Stimulated activated CD8-positive, alpha-beta memory T cell treated with anti-CD3 and anti-CD28 coated beads, Interleukin-4, amount 100 ng/mL, for 24 hours (primary cell): Measurements from ENCODE around the gene CCN5.

ENCODE experiments used
- DNase-seq: peaks from one replicate; pipeline ENCODE4 v3.0.0-alpha.2; 2020; ENCODE audit warnings: low read depth

The CCN5 gene

DNA sequence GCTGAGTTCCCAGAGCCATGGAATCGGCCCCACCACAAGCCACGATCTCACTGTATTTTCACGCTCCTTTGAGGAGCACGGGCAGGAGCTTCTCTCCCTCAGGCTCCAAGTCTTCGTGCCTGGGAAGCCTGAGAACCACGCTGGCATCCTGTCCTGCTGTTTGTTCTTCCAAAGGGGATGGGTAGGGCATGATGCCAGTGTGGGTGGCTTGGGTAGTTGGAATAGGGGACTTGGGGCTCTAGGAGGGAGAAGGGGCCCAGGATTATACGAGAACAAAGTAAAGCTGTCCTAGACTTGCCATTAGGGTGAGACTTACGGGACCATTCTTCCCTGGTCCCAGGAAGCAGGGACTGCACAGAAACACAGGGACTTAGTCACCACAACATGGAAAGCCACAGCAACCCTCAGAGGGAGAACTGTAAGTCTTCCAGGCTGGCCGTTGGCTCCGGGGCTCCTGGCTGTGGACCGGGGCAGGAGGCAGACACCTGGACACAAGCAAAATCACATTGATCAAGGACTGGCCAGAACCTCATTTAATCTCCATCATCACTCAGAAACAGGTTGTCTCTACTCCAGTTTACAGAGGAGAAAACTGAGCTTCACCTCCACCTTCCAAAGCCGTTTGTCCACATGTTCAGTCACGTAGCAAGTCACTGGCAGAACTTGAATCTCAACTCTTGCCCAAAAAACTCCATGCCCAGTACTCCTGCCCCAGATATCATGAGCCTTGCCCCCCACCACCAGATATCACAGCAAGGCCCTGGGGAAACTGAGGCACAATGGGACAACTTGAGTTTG lies 1.3 kb downstream of the CCN5 start:
- DNase-seq = no peak

DNA sequence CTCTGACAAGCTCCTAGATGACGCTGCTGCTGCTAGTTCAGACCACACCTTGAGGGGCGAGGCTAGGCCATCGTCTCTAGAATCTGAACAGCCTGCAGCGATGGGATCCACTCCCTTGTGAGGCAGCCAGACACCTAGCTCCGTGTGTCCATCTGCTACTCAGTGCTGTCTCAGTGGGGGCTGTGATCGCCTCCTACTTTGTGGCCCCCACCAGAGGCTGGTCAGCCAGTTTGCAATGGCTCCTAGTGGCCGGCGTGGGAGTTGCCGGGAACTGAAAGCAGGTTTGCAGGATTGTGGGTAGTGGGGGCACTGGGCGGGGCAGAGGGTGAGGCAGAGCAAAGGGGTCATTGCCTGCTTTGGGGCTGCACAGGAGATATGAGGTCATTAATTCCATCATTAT lies 2.8 kb downstream of the CCN5 start:
- DNase-seq = no peak

DNA sequence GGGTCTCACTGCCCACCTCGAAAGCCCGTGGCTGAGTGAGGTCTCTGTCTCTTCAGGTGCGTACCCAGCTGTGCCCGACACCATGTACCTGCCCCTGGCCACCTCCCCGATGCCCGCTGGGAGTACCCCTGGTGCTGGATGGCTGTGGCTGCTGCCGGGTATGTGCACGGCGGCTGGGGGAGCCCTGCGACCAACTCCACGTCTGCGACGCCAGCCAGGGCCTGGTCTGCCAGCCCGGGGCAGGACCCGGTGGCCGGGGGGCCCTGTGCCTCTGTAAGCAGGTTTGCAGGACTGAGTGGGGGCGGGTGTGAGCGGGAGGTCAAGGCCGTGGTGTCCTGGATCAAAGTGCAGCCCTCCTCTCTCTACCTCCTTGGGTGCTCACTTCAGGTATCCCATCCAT lies 4.7 kb downstream of the CCN5 start:
- no peak for DNase-seq

DNA sequence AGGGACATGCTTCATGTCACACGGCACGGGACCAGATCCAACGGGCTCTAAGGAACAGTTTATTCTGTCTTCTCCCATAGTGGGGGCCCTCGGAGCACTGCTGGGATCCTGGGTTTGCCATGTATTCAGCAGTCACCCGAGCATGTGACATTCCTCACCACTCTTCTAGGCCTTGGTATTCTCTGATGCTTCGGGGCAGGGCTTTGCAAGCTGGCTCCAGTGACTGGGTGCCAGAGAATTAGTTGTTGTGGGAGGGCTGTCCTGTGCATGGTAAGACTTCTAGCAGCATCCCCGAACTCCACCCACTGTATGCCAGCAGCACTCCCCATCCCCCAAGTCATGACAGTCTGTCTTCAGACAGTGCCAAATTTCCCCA lies 5.4 kb downstream of the CCN5 start:
- DNase-seq = no peak

DNA sequence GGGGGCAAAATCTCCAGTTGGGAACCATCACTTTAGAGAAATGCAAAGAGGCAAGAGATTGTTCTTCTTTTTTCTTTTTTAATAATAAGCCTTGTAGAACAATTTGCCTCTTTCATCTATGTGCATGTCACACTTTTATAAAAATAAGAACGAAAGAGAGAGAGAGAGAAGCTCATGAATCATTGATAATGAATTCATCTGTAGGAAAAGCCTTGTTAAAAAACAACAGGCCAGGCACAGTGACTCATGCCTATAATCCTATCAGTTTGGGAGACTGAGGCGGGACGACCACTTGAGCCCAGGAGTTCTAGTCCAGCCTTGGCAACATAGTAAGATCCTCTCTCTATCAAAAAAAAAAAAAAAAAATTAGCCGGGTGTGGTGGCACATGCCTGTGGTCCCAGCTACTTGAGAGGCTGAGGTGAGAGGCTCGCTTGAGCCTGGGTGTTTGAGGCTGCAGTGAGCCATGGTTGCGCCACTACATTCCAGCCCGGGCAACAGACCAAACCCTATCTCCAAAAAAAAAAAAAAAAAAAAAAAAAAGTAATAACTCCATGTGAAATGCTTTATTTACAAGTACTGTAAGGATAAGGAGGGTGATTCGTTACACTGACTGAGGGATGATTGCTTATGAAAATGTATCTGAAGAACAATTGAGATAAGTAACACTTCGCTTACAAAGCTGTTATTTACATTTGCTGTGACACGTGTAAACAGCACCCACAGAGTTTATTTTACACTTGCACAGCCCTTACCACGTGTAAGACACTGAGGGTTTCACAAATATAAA lies 6.0 kb downstream of the CCN5 start:
- no peak for DNase-seq

DNA sequence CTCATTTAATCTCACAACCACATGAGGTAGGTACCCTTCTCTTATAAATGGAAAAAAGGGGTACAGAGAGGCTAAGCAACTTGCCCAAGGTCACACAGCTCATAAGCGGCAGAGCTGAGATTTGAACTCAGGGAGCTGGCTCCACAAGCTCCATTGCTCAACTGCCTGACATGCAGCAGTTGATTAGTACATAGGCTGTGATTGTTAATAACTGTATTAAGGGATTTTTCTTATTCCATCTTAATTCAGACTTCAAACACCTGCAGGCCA lies 6.6 kb downstream of the CCN5 start:
- no peak for DNase-seq

DNA sequence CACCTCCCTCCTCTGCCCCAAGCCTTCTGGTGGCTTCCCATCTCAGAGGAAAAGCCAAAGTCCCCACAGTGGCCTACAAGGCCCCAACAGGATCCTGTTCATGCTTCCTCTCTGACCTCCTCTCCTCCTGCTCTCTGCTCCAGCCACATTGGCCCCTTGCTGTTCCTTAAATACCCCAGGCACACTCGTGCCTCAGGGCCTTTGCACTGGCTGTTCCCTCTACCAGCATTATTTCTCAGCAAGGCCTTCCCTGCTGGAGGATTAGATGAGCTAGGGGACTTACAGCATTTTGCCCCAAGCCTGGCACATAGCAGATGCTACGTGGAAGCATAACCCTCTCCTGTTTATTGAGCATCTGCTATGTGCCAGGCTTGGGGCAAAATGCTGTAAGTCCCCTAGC lies 7.8 kb downstream of the CCN5 start:
- DNase-seq = no peak

DNA sequence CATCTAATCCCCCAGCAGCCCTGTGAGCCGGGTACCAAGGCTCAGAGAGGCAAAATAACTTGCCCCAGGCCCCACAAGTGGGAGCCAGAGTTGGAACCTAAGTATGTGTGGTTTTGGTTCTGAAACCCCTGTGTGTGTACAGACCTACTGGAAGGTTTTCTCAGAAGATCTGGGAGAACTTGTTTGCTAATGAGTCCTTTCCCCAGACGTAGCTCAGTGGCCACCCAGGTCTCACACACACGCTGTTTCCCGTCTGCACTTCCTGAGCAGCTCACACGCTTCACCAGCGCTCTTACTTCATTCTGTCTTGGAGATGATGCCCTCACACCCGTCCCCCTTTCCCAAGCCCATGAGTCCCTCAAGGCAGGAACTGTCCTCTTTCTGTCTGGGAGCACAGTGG lies 8.2 kb downstream of the CCN5 start:
- no peak for DNase-seq

DNA sequence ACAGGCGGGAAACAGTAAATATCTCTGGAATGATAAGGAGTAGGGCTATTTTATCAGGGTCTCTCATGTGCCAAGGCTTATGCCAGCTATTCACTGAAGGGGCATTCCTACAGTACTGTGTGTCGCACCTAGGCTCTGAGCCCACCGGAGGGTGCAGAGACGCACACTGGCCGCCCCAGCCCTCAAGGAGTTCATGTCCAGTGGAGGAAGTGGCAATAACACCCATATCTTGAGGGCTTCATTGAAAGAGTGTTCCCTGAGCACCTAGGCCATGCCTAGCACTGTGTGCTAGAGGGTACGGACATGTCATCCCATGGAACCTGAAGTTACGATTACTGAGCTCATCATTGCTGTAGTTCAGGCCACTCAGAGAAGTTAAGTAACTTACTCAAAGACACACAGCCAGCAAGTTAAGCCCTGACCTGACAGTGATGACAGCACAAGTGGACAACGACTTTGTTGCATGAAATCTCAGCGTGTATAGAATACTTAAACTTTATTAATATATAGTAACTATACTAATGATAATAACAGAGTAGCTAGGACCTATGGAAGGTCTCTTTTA lies 8.7 kb downstream of the CCN5 start:
- no peak for DNase-seq

DNA sequence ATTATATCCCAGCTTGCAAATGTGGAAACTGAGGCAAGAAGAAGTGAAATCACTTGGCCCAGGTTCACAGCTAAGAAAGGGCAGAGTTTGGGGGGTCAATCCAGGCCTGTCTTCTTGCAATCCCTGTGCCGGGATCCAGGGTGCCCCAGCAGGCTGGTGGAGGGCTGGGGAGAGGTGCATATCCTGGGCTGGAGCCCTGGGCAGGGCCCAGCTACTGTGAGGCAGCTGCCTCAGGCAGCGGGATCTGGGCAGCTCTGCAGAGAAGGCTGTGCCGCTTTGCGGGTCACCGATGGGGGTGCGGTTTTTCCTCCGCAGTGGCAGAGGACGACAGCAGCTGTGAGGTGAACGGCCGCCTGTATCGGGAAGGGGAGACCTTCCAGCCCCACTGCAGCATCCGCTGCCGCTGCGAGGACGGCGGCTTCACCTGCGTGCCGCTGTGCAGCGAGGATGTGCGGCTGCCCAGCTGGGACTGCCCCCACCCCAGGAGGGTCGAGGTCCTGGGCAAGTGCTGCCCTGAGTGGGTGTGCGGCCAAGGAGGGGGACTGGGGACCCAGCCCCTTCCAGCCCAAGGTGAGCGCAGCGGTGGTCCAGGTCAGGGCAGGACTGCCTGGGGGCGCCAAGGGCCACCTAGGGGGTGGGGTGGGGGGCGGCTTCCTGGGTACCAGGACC lies 9.4 kb downstream of the CCN5 start:
- DNase-seq = no peak

DNA sequence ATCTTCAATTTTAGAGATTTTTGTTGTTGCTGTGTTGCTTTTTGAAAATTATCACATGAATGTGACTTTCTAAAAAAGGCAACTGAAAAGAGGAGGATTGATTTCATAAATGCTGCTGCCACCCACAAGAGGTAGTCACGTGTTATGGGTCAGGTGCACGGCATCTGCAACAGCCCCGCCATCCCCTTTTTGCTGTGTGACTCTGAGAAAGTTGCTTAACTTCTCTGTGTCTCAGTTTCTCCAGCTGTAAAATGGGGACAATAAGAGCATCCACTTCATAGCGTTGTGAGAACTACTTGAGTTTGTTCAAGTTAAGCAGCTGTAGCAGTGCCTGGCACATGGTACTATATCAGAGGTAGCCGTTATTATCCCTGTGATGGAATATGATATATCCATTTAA lies 10.7 kb downstream of the CCN5 start:
- DNase-seq = no peak

DNA sequence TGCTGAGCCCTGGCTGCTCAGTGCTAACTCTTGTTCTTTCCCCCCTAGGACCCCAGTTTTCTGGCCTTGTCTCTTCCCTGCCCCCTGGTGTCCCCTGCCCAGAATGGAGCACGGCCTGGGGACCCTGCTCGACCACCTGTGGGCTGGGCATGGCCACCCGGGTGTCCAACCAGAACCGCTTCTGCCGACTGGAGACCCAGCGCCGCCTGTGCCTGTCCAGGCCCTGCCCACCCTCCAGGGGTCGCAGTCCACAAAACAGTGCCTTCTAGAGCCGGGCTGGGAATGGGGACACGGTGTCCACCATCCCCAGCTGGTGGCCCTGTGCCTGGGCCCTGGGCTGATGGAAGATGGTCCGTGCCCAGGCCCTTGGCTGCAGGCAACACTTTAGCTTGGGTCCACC lies 11.9 kb downstream of the CCN5 start:
- DNase-seq = no peak

DNA sequence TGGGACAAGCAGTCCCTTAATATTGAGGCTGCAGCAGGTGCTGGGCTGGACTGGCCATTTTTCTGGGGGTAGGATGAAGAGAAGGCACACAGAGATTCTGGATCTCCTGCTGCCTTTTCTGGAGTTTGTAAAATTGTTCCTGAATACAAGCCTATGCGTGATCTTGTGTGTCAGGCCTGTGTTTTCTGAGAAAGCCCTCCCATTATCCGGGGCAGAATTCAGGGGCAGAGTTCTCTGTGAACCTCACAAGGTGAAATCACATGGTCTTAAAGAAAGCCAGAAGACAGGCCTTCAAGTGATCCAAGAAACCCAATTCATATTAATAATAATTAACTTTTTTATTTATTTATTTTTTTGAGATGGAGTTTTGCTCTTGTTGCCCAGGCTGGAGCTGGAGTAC lies 12.5 kb downstream of the CCN5 start:
- no peak for DNase-seq

DNA sequence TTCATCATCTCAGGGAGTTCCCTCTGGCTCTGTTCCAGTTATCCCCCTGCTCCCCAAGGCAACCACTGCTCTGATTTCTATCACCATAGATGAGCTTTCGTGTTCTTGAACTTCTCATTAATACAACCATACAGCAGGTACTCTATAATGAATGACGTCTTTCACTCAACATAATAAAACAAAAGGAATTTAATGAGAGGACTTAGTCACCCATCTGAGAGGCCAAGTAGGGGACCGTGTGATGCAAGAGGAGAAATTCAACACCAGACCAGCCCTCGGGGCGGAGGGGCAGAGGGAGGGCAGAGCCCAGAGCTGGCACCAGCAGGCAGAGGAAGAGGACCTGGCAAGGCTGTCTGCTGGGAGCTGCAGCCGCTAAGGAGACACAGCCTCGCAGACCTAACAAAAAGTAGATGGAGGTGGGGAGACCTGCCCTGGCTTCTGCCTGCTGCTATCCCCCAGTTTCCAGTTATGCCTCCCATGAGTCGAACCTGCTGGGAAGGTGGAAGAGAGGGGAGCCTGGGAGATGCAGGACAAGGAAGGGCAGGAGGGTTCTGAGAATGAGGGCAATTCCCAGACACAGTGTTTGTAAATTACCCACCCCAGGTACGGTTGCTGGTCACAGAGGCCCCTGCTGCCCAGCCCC lies 13.8 kb downstream of the CCN5 start:
- DNase-seq = no peak

DNA sequence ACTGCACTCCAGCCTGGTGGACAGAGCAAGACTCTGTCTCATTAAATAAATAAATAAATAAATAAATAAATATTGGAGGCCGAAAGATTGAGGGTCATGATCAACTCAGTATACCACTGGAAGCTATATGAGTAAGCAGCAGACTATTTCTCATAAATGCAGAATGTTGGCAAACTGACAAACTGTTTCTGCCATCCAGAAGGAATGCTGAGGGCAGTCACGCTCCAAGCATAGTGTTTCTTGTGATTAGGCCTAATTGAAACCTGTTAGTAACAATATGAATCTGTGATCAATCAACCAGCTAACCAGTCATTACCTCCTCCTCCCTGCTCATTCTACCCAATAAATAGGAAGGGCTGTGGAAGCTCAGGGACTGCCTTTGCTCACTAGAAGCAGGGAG lies 15.3 kb downstream of the CCN5 start:
- no peak for DNase-seq

DNA sequence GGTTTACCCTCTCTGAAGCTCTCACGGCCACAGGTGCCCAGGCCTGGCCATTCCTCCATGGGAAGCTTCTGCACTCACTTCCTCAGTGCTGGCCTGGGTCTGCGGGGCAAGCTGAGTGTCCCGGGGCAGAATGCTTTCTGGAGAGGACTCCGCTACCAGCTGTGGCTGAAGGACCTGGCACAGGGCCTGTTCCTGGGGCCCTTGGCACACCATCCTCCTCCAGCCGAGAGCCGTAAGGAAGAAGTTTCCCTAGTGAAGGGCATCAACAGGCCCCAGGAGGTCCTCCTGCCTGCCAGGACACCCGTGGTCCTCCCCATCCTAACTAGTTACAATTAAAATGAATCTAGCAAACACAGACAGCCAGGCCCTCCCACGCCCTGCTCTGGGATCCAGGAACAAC lies 16.5 kb downstream of the CCN5 start:
- DNase-seq = no peak

DNA sequence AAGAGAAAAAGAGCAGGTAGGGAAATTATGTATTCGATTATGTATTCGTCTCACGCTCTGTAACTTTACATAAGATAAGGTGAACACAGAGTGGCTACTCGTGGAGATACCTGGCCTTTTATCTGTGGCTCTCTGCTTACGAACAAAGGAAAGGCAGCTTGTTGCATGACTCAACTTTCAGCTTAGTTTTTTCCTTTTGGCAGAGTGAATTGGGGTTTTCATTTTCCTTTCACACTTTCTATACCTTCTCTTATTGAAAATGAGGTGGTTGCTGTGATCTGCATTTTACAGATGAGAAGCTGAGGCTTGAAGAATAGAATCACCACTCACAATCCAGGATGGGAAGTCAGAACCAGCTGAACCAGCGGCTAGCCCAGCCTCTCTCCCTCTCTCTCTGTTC lies 17.2 kb downstream of the CCN5 start:
- no peak for DNase-seq

DNA sequence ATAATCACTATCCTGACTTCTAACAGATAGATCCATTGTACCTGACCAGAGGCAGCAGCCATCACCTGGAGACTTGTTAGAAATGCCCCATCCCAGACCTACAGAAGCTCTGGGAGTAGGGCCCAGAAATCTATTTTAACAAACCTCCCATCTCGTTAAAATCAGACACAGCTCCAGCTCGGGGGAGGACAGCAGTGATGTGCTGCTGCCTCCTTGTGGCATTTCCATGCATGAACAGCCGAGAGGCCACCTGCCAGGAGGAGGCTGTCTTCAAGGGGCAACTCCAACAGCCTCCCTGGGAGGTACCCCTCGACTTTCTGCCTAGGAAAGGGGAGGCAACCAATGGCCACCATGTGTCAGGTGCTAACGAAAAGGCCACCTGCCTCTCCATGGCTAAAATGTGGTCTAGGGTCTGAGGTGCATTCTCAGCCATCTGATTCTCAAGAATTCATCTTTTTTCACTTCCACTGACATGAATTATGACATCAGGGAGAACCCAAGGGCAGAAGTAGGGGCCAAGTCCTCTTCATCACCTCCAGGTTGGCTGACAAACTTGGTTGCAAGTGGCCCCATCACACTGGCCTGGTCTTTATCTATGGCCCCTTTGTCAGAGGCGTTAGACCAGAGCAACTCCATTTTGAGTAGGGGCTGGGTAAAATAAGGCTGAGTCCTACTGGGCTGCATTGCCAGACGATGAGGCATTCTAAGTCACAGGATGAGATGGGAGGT lies 18.3 kb downstream of the CCN5 start:
- peak; percentile 28 for DNase-seq

DNA sequence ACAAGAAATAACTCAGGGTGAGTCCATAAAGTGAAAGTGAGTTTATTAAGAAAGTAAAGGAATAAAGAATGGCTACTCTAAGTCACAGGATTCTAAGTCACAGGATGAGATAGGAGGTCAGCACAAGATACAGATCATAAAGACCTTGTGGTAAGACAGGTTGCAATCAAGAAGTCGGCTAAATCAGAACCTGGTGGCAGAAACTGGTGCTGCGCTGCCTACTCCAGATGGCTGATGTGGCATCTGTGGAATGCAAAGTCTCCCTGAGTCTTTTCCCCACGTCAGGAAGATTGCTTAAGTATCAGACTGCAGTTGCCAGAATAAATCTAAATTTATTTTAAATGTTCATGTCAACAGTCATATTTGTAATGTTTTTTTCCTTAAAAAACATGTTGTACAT lies 19.8 kb downstream of the CCN5 start:
- no peak for DNase-seq

DNA sequence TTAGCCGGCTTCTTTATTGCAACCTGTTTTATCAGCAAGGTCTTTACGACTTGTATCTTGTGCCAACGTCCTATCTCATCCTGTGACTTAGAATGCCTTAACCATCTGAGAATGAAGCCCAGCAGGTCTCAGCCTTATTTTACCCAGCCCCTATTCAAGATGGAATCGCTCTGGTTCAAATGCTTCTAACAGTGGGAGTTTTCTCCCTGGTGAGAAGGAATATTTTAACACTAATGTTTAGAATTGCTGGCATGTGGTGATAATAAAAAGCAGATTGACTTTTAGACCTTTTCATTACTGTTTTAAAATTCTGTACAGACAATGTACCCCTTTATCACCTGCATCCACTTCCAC lies 20.6 kb downstream of the CCN5 start:
- no peak for DNase-seq

DNA sequence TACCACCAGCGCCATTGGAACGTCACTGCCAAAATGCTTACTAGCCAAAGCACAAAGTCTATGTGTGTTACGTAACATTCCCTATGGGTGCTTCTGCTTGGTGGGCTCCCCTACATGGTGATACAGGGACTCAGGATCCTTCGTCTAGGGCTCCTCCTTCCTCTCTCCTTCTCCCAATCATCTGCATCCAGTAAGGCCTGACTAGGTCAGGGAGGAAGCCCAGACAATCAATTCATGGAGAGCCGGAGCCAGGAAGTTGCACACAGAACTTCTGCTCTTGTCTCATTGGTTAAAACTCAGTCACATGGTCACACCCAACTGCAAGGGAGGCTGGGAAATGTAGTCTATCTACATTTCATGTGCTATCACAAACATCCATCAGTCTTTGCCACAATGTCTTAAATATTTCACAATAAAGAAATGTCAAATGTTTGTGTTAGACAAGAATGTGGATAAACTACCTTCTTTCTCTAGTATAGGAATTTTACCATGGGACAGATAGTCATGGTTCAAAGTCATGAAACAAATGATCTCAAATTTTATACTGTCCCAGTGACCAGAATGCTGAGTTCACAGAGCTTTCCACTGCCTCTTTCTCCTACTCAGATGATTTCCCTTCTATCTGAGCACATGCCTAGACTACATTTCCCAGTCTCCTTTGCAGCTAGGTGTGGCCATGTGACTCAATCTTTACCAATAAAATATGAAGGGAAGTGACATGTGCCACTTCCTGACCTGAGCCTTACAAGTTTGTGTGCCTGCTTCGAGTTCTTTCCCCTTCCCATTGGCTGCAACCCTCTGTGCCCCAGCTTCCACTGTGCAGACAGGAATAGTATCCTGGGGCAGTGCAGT lies 21.2 kb downstream of the CCN5 start:
- peak; percentile 2 for DNase-seq
